NCI-H2227 (cell line): ENCODE measurements around the gene UBE2J2.

ENCODE experiments used
- DNase-seq: peaks from one replicate; lab custom pipeline; 2025; ENCODE audit not compliant: unreplicated experiment; lab: John Stamatoyannopoulos, UW

UBE2J2 gene

GRCh38 chr1:1229770-1230169 lies 43.9 kb downstream of the UBE2J2 start:
- no peak for DNase-seq

- no peak for DNase-seq
Measured at GRCh38 chr1:1228596-1229321, 44.9 kb downstream of the UBE2J2 start.

- no peak for DNase-seq
Measured at GRCh38 chr1:1228187-1228586, 45.5 kb downstream of the UBE2J2 start.

GRCh38 chr1:1227386-1227785 lies 46.3 kb downstream of the UBE2J2 start:
- no peak for DNase-seq

- DNase-seq: no peak
Measured at GRCh38 chr1:1226566-1227362, 46.9 kb downstream of the UBE2J2 start.

GRCh38 chr1:1225913-1226312 lies 47.7 kb downstream of the UBE2J2 start:
- DNase-seq: no peak

GRCh38 chr1:1225238-1225845 lies 48.3 kb downstream of the UBE2J2 start:
- DNase-seq: no peak

- DNase-seq: no peak
Measured at GRCh38 chr1:1223891-1224290, 49.8 kb downstream of the UBE2J2 start.

- no peak for DNase-seq
Measured at GRCh38 chr1:1223321-1223720, 50.3 kb downstream of the UBE2J2 start.

- no peak for DNase-seq
Measured at GRCh38 chr1:1222575-1223225, 51.0 kb downstream of the UBE2J2 start.

GRCh38 chr1:1221887-1222574 lies 51.6 kb downstream of the UBE2J2 start:
- no peak for DNase-seq

- DNase-seq: no peak
Measured at GRCh38 chr1:1220197-1220596, 53.5 kb downstream of the UBE2J2 start.

- no peak for DNase-seq
Measured at GRCh38 chr1:1219341-1219740, 54.3 kb downstream of the UBE2J2 start.

GRCh38 chr1:1218524-1219200 lies 55.0 kb downstream of the UBE2J2 start:
- DNase-seq: no peak

- DNase-seq: no peak
Measured at GRCh38 chr1:1217621-1218523, 55.8 kb downstream of the UBE2J2 start.

GRCh38 chr1:1216770-1217620 lies 56.7 kb downstream of the UBE2J2 start:
- DNase-seq: no peak

- DNase-seq: no peak
Measured at GRCh38 chr1:1215881-1216605, 57.6 kb downstream of the UBE2J2 start.
